ENCODE data around the gene SCD5.

DNA sequence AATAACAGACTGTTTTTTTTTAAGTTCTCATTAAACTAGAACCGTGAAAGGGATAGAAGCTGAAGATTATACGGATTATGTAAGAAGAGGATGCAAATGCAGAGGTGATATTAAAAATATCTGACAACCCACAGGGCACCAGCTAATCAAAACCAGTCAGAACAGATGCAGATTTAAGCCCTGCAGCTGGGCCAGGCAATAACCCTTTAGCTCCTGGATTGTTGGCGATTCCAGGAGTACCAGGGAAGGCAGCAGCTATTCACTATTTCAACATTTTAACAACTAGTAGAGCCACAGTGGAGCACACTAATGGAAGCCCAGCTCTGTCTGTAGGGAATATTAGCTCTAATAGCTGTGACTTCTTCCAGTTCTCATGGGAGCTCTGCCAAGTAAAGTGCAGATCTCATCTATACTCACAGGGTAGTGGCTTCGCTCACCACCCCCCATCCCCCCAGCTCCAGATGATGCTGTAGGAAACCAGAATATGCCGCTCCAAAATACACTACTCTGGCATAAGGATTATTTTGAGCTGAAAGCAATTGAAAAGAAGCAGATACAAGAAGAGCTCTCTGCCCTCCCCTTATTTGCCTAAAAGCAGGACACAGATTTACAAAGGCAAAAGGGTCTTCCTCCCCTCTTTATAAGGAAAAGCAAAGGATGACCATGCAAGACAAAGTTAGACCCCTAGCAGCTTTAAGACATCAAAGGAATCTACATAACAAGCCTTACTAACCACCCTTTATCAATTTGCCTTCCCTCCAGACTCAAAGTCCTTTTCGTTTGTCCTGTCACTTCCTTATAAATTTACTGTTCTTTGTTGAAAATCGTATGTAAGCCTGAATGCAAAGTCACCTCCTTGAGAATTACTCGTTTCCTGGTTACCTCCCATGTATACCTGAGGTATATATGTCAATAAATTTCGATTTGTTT lies 13.7 kb downstream of the SCD5 start:
- TF ChIP-seq CTCF (IDR thresholded peaks at IDR 0.05) (no peak), ZFX (IDR thresholded peaks at IDR 0.05; ENCODE audit: borderline replicate concordance) (no peak)

Data from 22Rv1 (cell line).